GM21619 (cell line): ENCODE data around the gene GMPPA.

ENCODE experiments used
- ATAC-seq: cut with Tn5 transposase; IDR thresholded peaks from one replicate; pipeline ENCODE4 v1.9.1; 2021; ENCODE audit not compliant: unreplicated experiment

Gene GMPPA

DNA sequence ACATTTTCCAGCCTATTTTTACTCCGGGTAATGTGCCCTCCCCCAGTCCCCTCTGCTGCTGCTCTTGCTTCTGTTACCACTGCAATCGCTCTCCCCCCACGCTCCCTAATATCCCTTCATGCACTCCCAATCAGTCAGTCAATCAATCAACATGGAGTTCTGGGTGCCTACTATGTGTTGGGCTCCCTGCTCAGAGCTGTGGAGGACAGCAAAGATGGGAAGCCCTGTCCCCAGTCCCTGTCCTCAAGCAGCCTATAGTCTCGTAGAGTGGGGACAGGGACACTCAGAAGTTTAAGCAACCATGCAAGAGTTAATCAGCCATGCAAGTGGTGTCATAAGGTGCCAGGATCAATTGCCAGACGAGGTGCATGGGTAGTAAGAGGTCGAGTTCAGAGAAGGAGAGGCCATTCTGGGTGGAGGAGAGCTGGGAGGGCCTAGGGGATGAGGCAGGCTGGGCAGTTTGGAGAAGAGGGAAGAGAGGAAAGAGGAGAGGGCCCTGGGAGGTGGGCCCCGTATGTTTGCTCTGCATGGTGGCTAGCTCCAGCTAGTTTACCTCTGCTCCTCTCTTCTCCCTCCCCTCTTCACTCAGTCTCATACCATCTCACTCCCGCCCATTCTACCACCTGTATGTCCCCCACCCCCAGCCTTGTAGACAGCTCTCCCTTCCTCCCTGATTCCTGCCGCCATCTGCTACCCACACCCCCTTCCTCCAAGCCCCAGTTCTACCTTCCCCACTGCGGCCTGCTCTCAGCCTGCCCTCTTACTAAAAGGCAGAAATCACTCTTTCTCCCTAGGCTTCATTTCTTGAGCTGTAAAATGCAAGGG is 19.5 kb downstream of the GMPPA start:
- ATAC-seq = no peak

DNA sequence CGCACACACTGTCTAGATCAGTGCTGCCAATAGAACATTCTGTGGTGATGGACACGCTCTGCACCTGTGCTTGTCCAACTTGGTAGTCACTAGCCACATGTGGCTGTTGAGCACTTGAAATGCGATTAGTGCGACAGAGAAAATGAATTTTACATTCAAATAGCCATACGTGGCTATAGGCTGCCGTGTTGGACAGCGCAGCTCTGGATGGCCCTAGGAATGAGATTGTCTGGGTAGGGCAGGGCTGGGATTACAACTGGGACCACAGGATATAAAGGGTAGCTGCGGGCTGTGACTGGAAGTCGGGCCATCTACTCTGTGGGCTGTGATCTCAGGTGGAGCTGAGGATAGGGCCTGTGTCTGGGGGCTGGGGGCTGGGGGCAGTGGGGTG is 20.8 kb downstream of the GMPPA start:
- ATAC-seq = no peak

DNA sequence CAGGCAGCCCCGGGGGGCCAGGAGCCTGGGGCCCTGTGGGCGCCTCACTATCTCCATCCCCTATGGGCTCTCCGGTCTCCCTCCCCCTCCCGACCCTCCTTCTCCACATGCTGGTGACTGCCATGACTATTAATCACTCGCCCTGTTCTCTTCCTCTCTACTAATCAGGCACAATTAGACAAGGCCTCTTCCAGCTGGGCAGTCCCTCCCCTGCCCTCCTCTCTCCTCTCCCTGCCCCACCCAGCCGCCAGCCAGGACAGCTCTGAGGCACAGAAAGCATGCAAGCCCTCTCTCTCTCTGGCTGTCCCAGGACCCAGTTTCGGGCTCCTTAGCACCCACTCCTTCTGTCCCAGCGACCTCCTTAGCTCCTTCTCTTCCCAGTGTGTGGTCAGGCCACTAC is 21.4 kb downstream of the GMPPA start:
- no peak for ATAC-seq

DNA sequence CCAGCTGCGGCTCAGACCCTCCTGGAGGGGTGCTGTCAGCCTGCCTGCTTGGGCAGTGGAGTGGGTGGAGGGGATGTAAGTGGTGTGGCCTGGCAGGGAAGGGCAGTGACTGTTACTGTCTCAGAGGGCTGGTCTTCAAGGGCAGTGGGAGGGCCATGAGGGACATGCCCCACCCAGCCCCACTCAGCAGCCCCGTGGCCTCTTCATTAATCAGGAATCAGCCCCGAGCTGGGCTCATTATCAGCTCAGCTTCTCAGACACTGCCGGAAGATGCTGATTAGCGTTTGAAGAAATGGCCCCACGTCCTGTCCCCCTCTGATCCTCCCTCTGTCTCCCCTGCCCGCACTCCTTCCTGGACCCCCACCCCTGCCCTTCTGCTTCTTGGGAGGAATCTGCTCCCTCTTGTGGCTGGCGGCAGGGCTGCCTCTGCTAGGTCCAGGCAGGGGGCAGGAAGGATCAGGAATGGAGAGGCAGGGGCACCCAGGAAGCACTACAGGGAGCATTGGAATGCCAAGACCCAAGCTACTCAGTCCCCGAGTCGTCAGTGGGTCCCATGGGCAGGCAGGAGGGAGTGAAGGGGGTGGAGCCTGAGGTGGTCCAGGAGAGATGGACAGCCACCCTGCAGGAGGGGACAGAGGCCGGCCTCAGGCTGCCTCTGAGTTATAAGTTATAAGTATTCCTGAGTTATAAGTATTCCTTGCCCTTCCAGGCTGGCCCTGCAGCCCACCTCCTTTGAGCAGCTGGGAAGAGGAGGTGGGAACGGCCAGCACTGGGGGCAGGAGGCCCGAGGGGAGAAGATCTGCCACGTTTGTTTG is 22.6 kb downstream of the GMPPA start:
- ATAC-seq = no peak

DNA sequence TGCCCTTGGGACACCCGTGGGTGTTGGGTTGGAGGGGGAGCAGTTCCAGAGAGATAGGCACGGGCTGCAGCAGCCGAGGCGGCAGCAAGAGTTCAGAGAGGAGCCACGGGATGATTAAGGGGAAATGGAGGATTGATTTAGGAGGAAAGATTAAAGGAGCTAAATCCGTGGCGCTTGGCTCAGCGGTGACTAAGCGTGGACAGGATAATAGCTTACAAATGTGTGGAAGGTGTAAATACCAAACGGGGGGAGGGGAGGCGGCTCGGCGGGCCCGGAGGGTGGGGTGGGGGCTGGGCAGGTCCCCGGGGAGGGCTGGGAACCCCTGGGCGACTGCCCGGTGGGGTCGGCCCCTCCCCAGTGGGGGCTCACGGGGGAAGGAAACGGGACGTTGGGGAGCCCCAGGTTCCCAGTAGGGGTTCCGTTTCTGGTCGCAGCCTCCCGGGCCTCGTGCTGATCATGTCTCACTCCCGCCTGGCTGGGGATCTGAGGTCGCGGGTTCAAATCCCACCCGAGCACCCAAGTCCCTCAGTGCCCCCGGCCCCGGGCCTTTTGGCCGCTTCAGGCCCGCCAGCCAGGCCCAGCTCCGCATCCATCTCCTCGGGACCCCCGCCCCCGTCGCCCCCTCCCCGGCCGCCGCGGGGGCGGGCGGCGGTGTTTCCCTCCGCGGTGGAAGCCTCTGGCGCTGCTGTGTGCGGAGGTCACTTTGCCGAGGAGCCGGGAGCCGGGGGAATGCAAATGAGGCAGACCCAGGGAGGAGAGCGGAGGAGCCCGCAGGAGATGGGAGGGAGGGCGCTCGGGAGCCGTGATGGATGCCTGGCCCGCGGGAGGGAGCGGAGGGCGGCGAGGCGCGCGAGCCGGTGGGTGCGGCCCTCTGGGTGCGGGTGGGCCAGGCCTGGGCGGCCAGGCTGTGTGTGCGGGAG is 23.7 kb downstream of the GMPPA start:
- no peak for ATAC-seq

DNA sequence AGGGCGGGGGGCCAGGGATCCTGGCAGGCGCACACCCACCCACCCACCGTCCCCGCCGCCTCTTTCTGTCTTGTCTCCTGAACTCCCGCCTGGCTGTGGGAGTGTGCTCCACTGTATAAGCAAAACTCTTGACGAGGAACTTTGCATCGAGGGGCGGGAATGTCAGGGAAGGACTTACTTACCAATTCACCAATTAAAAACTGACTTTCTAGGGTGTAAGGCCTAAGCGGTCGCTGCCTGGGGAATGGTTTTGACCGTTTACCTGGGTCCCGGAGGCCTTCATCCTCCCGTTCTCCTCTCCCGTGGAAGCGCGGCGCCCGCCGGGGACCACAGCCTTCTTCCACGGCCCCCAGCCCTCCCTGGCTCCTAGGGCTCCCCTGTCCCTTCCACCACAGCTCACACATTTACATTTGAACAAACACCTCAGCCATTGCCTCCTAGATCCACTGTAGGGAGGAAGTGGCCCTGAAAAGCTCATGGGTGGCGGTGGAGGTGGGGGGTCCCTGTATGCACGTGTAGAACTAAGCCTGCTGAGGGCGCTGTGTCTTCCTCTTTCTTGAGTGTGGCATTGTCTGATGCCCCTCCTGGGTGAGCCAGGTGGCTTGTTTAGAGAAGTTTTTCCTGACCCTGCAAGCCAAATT is 24.5 kb downstream of the GMPPA start:
- no peak for ATAC-seq

DNA sequence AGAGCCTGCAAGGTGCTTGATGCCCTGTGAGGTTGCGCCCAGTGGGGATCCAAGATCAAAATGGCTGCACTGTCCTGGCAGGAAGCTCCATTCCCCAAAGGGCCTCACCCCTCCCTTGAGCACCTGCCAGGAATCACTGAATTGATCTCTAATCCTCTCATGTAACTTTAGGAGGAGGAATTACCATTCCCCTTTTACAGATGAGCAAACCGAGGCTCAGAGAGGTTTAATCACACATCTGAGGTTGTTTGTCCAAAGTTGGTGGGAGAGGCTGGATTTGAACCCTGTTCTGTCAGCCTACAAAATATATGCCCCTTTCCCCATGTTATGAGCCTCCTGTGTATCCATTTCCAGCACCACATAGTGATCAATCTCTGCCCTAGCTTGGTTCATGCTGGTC is 26.1 kb downstream of the GMPPA start:
- ATAC-seq = no peak

DNA sequence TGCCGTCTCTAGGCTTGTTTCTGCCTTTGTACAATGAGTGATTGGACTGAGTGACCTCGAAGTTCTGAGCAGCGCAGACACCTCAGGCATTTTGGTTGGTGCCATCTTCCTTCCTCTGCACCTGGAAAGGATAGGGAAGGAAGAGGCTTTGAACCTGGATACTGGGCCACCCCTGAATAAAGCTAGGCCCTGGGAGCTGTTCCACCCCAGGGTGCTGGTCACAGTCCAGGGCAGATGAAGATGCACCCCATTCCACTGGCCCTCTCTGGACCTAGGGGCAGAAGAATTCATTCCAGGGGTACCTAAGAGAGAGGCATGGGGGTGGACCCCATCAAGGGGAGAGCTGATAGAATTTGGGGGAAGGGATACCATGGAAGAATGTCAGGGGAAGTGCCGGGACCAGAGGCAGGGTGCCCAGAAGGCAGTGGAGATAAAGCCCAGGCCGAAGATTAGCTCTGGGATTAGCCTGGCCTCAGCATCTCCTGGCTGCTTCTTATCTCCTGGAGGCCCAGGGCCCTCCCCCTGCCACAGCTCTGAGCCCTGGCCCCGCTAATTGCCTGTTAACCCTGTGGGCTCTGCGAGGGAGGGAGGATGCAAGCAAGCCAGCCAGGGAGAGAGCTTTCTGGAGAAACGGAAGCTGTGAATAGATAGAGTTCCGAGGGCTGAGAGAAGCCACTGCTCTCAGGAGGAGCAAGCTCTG is 27.0 kb downstream of the GMPPA start:
- no peak for ATAC-seq

DNA sequence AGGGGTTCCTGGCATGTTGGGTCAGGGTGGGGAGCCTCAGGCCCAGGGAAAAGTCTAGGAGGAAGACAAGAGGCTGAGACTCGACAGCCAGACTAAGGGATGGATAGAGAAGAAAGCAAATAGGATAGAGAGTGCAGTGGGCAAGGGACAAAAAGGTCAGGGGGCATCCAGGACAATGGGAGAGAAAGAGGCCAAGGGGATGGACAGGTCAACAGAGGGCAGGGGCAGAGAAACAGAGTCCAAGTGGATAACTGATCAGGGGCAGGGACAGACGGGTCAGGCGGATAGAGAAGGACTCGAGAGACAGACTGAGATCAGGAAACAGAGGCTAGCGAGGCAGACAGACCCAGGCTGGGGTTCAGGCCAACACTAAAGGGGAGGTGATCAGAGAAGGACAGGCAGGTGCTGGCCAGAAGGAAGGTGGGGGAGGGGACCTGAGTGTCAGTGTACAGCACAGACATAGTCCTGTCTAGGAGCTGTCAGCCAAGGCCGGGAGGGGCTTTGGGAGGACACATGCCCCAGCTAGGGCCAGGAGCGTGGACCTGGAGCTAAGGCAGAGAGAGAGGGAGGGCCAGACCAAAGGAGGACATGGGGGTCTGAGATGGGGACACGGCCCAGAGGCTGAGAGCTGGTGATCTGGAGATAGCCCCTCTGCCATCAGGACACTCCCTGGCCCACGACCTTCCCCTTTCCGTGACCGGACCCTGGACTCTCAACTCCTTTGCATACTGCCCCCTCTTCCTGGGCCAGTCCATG is 27.8 kb downstream of the GMPPA start:
- ATAC-seq = no peak

DNA sequence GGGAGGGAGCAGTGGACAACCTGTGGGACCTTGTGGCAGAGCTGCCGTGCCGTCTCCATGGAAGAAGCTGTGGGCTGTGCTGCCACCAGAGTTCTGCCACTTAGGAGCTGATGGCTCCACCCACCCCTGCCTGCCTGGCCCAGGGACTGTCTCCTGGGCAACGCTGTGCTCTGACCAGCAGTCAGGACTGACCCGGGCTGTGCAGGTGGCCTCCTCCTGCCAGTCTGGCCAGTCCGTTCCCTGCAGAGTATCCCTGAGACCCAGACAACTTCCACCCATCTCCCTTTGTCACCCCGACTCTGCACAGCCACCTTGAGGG is 28.3 kb downstream of the GMPPA start:
- no peak for ATAC-seq

DNA sequence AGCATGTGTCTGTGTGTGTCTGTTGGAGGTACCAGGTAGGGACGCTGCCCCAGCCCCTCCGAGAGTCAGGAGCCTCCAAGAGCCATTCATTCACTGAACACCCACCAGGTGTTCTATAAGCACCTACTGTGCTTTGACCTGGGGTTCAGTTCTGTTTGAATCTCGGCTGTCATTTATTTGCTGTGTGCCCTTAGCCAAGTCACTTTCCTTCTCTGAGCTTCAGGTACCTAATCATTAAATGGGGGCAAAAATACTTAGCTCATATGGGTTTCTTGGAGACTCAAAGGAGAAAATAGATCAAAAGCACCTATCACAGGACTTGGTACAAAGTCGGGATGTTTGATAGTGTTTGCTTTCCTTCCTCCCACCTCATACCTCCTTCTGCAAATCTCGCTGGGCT is 28.8 kb downstream of the GMPPA start:
- no peak for ATAC-seq

DNA sequence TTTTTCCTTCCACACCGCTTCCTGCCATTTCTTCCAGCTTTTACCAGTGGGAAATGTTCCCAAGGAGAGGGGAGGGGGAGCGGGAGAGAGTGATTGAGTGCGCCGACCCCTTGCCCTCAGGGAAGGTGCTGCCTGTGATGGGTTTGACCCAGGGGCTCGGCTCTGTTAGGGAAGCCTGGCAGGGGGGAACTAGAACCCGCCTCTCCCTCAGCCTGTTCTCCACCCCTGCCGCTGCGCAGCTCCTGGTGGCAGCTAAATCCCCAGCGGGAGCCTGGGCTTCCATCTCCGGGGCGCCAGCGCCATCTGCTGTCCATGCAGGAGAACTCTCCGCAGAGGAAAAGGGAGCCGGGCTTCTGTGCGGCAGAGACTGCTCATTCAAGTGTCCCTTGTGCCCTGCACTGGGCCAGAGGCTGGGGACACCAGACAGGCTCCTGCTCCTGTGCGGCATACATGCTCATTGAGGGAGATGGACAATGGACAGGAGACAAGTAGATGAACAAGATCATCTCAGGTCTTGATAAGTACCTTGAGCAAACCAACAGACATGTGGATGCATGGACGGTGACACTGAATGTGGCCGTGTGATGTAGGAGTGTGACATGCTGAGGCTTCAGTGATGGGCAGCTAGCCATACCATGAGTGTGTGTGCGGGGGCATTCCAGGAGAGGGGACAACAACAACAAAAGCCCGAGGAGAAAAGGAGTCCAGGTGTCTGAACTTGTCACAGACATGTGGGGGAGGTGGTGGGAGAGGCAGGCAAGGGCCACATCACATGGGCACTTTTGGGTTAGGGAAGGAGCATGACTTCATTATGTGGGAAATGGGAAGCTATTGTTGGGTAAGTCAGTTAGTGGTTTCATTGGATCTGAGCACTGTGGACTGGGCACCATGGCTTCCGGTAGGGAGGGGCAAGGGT is 31.6 kb downstream of the GMPPA start:
- ATAC-seq = peak; percentile 92

DNA sequence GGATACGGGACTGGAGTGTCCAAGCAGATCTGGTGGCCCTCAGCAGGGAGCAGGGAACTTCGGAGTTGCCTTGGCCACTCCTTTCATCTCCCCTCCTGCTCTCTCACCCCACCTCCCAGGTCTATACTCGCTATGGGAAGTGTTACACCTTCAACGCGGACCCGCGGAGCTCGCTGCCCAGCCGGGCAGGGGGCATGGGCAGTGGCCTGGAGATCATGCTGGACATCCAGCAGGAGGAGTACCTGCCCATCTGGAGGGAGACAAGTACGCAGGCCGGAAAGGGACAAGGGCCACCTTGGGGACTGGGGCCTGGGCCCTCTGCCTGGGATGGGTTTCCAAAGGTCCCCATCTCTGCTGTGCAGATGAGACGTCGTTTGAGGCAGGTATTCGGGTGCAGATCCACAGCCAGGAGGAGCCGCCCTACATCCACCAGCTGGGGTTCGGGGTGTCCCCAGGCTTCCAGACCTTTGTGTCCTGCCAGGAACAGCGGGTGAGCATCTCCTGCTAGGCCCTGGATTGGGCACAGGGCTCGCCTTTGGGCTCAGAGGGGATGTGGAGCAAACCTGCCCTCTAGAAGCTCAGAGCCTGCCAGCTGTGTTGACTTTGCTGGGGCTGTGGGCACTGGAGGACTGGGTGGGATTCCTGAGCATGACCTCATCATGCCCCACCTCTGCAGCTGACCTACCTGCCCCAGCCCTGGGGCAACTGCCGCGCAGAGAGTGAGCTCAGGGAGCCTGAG is 33.1 kb downstream of the GMPPA start:
- no peak for ATAC-seq

DNA sequence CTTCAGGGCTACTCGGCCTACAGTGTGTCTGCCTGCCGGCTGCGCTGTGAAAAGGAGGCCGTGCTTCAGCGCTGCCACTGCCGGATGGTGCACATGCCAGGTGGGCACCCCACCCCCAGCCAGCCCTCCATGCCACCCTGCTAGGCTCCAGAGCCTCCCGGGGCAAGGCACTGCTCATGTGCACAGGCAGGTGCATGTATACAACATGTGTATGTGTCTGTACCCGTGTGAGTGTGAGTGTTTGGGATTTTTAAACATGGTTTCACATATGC is 33.6 kb downstream of the GMPPA start:
- ATAC-seq = no peak

DNA sequence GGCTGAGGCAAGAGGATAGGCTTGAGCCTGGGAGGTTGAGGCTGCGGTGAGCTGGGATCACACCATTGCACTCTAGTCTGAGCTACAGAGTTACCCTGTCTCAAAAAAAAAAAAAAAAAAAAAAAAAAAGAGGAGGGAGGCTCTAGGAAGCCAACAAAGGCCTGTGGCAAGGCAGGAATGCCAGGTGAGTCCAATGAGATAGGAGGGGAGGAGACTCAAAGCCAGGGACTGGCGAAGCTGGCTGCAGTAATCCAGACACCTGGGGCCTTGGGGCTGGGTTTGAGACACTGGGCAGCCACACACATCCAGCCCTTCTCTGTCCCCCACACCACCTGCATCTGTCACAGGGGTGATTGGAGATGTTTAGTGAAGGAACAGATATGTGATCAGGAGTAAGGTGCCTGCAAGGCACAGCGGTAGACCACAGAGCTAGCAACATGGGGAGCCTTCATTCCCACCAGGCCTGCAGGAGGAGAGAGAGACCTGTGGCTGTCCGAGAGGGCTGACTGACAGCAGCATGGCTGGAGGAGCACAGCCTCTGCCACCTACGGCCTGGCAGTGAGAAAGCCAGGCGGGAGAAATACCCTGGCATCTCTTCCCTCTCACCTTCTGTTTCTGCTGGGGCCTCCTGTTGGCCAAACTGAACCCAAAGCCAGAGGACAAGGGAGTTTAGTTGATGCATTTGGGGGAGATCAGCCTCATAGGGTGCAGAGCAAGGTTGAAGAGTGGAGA is 35.4 kb downstream of the GMPPA start:
- no peak for ATAC-seq

DNA sequence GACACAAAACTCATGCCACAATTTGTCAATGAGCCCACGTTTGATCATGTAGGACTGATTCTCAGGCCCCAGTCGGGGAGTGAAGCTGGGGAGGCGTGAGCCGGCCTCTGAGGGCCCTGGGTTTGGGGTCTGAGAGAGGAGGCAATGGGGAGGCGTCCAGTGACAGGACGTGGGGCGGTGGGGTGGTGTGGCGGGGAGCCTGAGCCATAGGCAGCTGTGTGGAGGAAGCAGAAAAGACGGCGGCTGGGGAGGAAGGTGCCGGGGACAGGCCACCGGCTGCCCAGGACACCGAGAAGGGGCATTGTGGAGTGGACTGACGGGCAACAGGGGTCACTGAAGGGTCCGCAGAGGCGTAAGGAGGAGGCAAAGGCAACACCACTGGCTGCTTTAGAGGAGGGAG is 37.7 kb downstream of the GMPPA start:
- no peak for ATAC-seq

DNA sequence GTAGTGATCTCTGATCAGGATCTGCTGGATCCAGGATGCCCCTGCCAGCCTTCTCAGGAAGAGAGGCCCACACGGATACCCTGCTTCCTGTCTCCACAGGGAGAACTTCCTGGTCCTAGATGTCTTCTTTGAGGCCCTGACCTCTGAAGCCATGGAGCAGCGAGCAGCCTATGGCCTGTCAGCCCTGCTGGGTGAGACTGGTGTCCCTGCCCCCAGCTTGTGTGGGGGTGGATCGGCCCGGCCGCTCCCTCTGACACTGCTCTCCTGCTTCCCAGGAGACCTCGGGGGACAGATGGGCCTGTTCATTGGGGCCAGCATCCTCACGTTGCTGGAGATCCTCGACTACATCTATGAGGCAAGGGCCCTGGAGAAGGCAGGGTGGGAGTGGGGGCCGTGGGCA is 38.3 kb downstream of the GMPPA start:
- ATAC-seq = no peak
